GM12891 (cell line): ENCODE data around the gene CTDP1.

Experiments used
- POLR2AphosphoS5 ChIP-seq: IDR thresholded peaks from 2 replicates; pipeline ENCODE4 v1.6.1; 2011; ENCODE audit warnings: low read depth, low read length, control low read depth
- TAF1 ChIP-seq: IDR thresholded peaks from 2 replicates; pipeline ENCODE4 v1.6.1; 2011; ENCODE audit warnings: low read depth, low read length, control low read depth

DNA sequence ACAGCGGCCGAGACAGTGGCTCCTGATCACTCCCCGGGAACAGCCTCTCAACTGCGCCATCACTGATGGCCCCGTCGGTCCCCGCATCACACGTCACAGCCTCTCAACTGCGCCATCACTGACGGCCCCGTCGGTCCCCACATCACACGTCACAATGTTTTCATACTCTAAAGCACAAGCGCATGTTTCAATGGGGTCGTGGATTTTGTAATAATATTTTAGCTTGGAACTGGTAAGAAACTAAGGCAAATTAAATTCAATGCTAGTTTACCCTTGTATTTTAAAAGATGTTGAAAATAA is 44.2 kb upstream of the CTDP1 start:
- no peak for TF ChIP-seq TAF1
- no peak for TF ChIP-seq POLR2AphosphoS5
